Adrenal gland (tissue), 12 donors: ENCODE measurements around the gene OSGEP. TPM values are rescaled to one million over a fixed set of nuclear protein-coding genes. Genes with fewer than 3 reads are reported as not detected.

Experiments
- DNase-seq, 7 donors: peaks; one replicate each; pipeline ENCODE4 v3.0.0-alpha.2; 2019 to 2020
- H3K27ac ChIP-seq, 5 donors: fragments of 200-600 bp; sonication (generic) in 4 of 5; 1 replicate in 3 of 5; 2 replicates in 2 of 5; pipeline versions ENCODE4 v1.5.1 to v1.8.0; 2016 to 2020; ENCODE audit warnings: mild to moderate bottlenecking in 1 of 5
- H3K27me3 ChIP-seq: fragments of 200-600 bp; 2 replicates; pipeline ENCODE4 v1.8.0; 2021
- H3K36me3 ChIP-seq, 2 donors: fragments of 200-600 bp; replicated peaks in 1 of 2; 1 replicate in 1 of 2; 2 replicates in 1 of 2; pipeline versions ENCODE4 v1.5.1 to v1.8.0; 2018 to 2022
- H3K4me1 ChIP-seq, 2 donors: fragments of 200-600 bp; replicated peaks in 1 of 2; 1 replicate in 1 of 2; 2 replicates in 1 of 2; pipeline versions ENCODE4 v1.5.1 to v1.8.0; 2018 to 2021
- H3K4me3 ChIP-seq, 4 donors: fragments of 200-600 bp; sonication (generic) in 3 of 4; one replicate each; pipeline ENCODE4 v1.5.1; 2016 to 2018
- H3K9me3 ChIP-seq, 3 donors: fragments of 200-600 bp; sonication (generic) in 1 of 3; replicated peaks in 1 of 3; 1 replicate in 2 of 3; 2 replicates in 1 of 3; pipeline versions ENCODE4 v1.5.1 to v1.8.0; 2016 to 2021
- CTCF ChIP-seq, 6 experiments: fragments of 450-650 bp in 4 of 6; fragments of 200-600 bp in 2 of 6; sonication (generic) in 1 of 6; IDR thresholded peaks; 1 replicate in 5 of 6; 2 replicates in 1 of 6; pipeline versions ENCODE4 v1.5.1 to v1.8.0; 2016 to 2021; ENCODE audit warnings: antibody characterized with exemption in 6 of 6, mild to moderate bottlenecking in 2 of 6, moderate library complexity in 1 of 6
- POLR2A ChIP-seq, 2 donors: fragments of 450-650 bp; IDR thresholded peaks; one replicate each; pipeline ENCODE4 v1.6.1; 2017; ENCODE audit warnings: antibody characterized with exemption in 2 of 2, mild to moderate bottlenecking in 2 of 2, moderate library complexity in 1 of 2
- WGBS, 4 donors: extraction: QIAGEN DNeasy Blood & Tissue Kit in 2 of 4; methylation state at CpG; one replicate each; pipeline versions ENCODE4 v1.1.5 to v1.1.7; 2013 to 2017; 5-methylcytosine and 5-hydroxymethylcytosine counted together
- intact Hi-C, 2 donors: fragments of 100-400 bp; cut with DNase I; formaldehyde crosslinking; loops; one replicate each; pipeline versions ENCODE4 v1.14.1 to v1.15.0; 2022 to 2023
- polyA plus RNA-seq, 3 donors: library from polyadenylated mRNA; stranded (reverse); fragments of 200-250 nt in 2 of 3; fragments of 350-450 nt in 1 of 3; fragmentation: Illumina TruSeq in 1 of 3; extraction: RNeasy Lipid Tissue Mini Kit (QIAGEN cat#74804) in 1 of 3; gene quantifications; one replicate each; pipeline ENCODE4 v1.2.3, GENCODE V29; 2013 to 2014
- total RNA-seq, 9 donors: library from RNA; depleted of rRNA in 4 of 9; stranded (reverse); fragments of >200 nt in 4 of 9; fragments of 120-200 nt in 1 of 9; fragmentation: NEBNext Ultra II Directional in 1 of 9; extraction: Animal tissue kit (Norgen Biotek cat#: 25700) in 1 of 9; gene quantifications; one replicate each; pipeline versions ENCODE4 v1.1.0 to v1.2.4, GENCODE V29; 2013 to 2023
- donor health status: healthy with polysubstance abuse.
- donor health status: Bipolar disorder and iron deficiency.
- donor health status: DM: yes; HTN: yes; CAD: no.
- donor health status: DM: no; HTN: no; CAD: no.
- donor health status: DM: no; HTN: no; CAD: no.
- donor health status: DM: yes; HTN: yes; CAD: no.

The OSGEP gene
- total and polyA plus RNA-seq, 12 donors: 25.0 to 102 (median 37.5) TPM

- Histone ChIP-seq H3K4me3 (no peak overlapping the region), H3K36me3 (no peaks in the 10 kb centered on the region), H3K27ac (no peak overlapping the region), H3K9me3 (no peaks in the 10 kb centered on the region), H3K27me3 (no peaks in the 10 kb centered on the region), H3K4me1 (no peaks in the 10 kb centered on the region)
- 67 to 90% (median 90%) methylated on average over 4 of the region's 4 CpGs for WGBS, 4 donors
- TF ChIP-seq CTCF (IDR thresholded peaks at IDR 0.05): no peak
- TF ChIP-seq POLR2A (IDR thresholded peaks at IDR 0.05): no peak
- no peak for DNase-seq
- intact Hi-C loops: no loop called here
Observed at GRCh38 chr14:20436363-20436755, 18.3 kb downstream of the OSGEP start.

DNA sequence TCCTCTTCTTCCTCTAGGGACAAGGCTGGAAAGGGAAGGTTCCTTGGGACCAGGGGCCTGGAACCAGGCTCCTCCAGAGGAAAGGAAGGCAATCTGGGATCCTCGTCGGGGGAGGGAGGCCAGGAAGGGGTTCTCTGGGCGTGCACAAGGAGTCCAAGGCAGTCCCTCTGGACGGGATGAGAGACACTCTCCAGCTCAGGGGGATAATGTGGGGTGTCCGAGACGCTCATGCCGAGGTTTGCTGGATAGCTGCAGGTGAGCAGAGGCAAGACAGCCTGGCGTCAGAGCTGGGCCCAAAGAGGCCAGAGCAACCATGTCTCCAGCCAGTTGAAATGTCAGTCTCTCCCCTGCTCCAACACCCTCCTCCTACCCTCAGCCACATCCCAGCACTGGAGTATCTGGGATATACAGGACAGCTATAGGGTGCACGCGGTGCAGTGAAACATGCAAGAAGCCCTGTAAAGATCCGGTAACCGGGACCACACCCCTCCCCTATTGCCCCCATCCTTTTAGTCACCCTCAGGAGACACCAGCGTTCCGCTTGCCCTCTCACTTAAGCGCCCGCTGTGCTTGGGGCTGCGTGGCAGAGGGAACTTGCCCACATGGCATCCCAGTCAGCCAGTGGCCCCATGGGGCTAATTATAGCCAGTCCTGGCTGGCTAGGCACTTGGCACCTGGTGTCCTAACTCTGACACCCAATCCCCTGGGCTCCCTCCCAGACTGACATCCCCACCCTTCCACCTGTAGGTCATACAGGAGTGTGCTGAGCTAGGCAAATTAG is 18.8 kb downstream of the OSGEP start, which contains the start of gene KLHL33:
KLHL33 (minus strand) TSS at position 585 of the 781 bp plus-strand sequence; CDS start at position 230, 355 bp downstream.
- DNase-seq: no peak
- TF ChIP-seq POLR2A (IDR thresholded peaks at IDR 0.05): no peak
- no peak for TF ChIP-seq CTCF (IDR thresholded peaks at IDR 0.05)
- no peaks in the 10 kb centered on the region for H3K4me1 ChIP-seq
- intact Hi-C loops: no loop called here
- no peaks in the 10 kb centered on the region for H3K27me3 ChIP-seq
- no peaks in the 10 kb centered on the region for H3K36me3 ChIP-seq
- H3K27ac ChIP-seq: peak within 1 kb of the TSS in 2 of 5 donors; percentile 26 to 56
- WGBS, 4 donors: 75 to 82% (median 80%) methylated on average over 16 to 17 of the region's 17 CpGs
- no peaks in the 10 kb centered on the region for H3K9me3 ChIP-seq
- peak within 1 kb of the TSS in 1 of 4 donors; percentile 21 for H3K4me3 ChIP-seq

GRCh38 chr14:20434701-20435581 is 19.7 kb downstream of the OSGEP start:
- H3K27ac ChIP-seq: peak overlapping the region in 2 of 5 donors; percentile 26 to 56
- intact Hi-C loops: no loop called here
- peak in 6 of 7 donors; percentile 28 to 70 (median 38) for DNase-seq
- H3K9me3 ChIP-seq: no peaks in the 10 kb centered on the region
- H3K4me1 ChIP-seq: no peaks in the 10 kb centered on the region
- TF ChIP-seq POLR2A (IDR thresholded peaks at IDR 0.05): no peak
- no peak for TF ChIP-seq CTCF (IDR thresholded peaks at IDR 0.05)
- no peaks in the 10 kb centered on the region for H3K36me3 ChIP-seq
- 25 to 35% (median 32%) methylated on average over 22 to 44 of the region's 44 CpGs for WGBS, 4 donors
- H3K4me3 ChIP-seq: peak overlapping the region in 1 of 4 donors; percentile 21
- no peaks in the 10 kb centered on the region for H3K27me3 ChIP-seq
